ENCODE data around the gene DFFB.
"Not testable (repeated sequence)": the region's sequence is repeated elsewhere in the genome, so short reads cannot be mapped to it uniquely, and the experiment has no call there.

The DFFB gene

GRCh38 chr1:3856923-3857790 is at the start of gene DFFB, which contains the start of gene CEP104:
DFFB (plus strand) TSS chr1:3857476; CDS start chr1:3857604, 128 bp downstream.
CEP104 (minus strand) TSS chr1:3857211; CDS start chr1:3852407, 4,804 bp downstream.
- DNase-seq (ENCODE audit: extremely low read depth in 1 of 2, low read depth in 1 of 2), result peak; percentile 89 to 93

GRCh38 chr1:3807769-3808168 is 49.5 kb upstream of the DFFB start:
- DNase-seq (ENCODE audit: extremely low read depth in 1 of 2, low read depth in 1 of 2), result no peak

- DNase-seq (ENCODE audit: extremely low read depth in 1 of 2, low read depth in 1 of 2), result no peak
These were observed 47.6 kb upstream of the DFFB start for GRCh38 chr1:3809680-3810079.

- DNase-seq (ENCODE audit: extremely low read depth in 1 of 2, low read depth in 1 of 2), result not testable (repeated sequence)
These were observed 47.0 kb upstream of the DFFB start for GRCh38 chr1:3810149-3810761.

GRCh38 chr1:3811595-3811911 is 45.7 kb upstream of the DFFB start:
- no peak for DNase-seq (ENCODE audit: extremely low read depth in 1 of 2, low read depth in 1 of 2)

- DNase-seq (ENCODE audit: extremely low read depth in 1 of 2, low read depth in 1 of 2), result no peak
These were observed 43.2 kb upstream of the DFFB start for GRCh38 chr1:3814065-3814464.

GRCh38 chr1:3814771-3815561 is 42.3 kb upstream of the DFFB start:
- no peak for DNase-seq (ENCODE audit: extremely low read depth in 1 of 2, low read depth in 1 of 2)

GRCh38 chr1:3816331-3817137 is 40.7 kb upstream of the DFFB start:
- DNase-seq (ENCODE audit: extremely low read depth in 1 of 2, low read depth in 1 of 2), result no peak

- DNase-seq (ENCODE audit: extremely low read depth in 1 of 2, low read depth in 1 of 2), result no peak
These were observed 40.0 kb upstream of the DFFB start for GRCh38 chr1:3817138-3817740.

- DNase-seq (ENCODE audit: extremely low read depth in 1 of 2, low read depth in 1 of 2), result no peak
These were observed 39.3 kb upstream of the DFFB start for GRCh38 chr1:3817821-3818597.

- DNase-seq (ENCODE audit: extremely low read depth in 1 of 2, low read depth in 1 of 2), result no peak
These were observed 37.5 kb upstream of the DFFB start for GRCh38 chr1:3819771-3820200.

GRCh38 chr1:3820316-3820715 is 37.0 kb upstream of the DFFB start:
- DNase-seq (ENCODE audit: extremely low read depth in 1 of 2, low read depth in 1 of 2), result no peak

GRCh38 chr1:3821004-3821403 is 36.3 kb upstream of the DFFB start:
- no peak for DNase-seq (ENCODE audit: extremely low read depth in 1 of 2, low read depth in 1 of 2)

- DNase-seq (ENCODE audit: extremely low read depth in 1 of 2, low read depth in 1 of 2), result no peak
These were observed 35.8 kb upstream of the DFFB start for GRCh38 chr1:3821447-3821846.

GRCh38 chr1:3821908-3822307 is 35.4 kb upstream of the DFFB start:
- no peak for DNase-seq (ENCODE audit: extremely low read depth in 1 of 2, low read depth in 1 of 2)

- no peak for DNase-seq (ENCODE audit: extremely low read depth in 1 of 2, low read depth in 1 of 2)
These were observed 34.9 kb upstream of the DFFB start for GRCh38 chr1:3822421-3822820.

GRCh38 chr1:3824650-3825049 is 32.6 kb upstream of the DFFB start:
- DNase-seq (ENCODE audit: extremely low read depth in 1 of 2, low read depth in 1 of 2), result no peak

- DNase-seq (ENCODE audit: extremely low read depth in 1 of 2, low read depth in 1 of 2), result no peak
These were observed 31.9 kb upstream of the DFFB start for GRCh38 chr1:3825356-3825755.

GRCh38 chr1:3827813-3828307 is 29.4 kb upstream of the DFFB start:
- no peak for DNase-seq (ENCODE audit: extremely low read depth in 1 of 2, low read depth in 1 of 2)
